ENCODE results near the gene ACVR1. TPM values are rescaled to one million over a fixed set of nuclear protein-coding genes. Genes with fewer than 3 reads are reported as not detected.

ACVR1 gene
- total and polyA plus RNA-seq, 2 donors (not counting 1 experiment from before 2014, with no cell fraction given): 42.9 to 72.1 TPM

DNA sequence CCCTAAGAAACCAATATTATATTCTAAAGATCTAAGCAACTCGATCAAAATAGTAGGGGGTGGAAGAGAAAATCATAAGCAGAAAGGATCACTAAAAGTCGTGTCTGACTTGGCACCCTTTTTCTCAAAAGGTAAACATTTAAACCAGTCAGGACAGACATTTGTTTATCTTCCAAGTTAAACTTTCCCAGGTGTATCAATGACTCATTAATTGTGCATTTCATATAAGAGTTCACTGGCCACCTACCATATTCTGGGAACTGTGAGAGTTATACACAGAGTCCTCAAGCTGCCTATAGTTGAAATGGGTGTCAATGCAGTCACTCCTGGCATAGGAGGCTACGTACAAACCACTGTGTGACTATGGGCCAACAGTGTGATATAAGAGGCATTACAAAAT is 4.8 kb upstream of the ACVR1 start:
- TF ChIP-seq, protein P1, sequence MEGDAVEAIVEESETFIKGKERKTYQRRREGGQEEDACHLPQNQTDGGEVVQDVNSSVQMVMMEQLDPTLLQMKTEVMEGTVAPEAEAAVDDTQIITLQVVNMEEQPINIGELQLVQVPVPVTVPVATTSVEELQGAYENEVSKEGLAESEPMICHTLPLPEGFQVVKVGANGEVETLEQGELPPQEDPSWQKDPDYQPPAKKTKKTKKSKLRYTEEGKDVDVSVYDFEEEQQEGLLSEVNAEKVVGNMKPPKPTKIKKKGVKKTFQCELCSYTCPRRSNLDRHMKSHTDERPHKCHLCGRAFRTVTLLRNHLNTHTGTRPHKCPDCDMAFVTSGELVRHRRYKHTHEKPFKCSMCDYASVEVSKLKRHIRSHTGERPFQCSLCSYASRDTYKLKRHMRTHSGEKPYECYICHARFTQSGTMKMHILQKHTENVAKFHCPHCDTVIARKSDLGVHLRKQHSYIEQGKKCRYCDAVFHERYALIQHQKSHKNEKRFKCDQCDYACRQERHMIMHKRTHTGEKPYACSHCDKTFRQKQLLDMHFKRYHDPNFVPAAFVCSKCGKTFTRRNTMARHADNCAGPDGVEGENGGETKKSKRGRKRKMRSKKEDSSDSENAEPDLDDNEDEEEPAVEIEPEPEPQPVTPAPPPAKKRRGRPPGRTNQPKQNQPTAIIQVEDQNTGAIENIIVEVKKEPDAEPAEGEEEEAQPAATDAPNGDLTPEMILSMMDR (conservative IDR thresholded peaks at IDR 0.05 in 1 of 2, IDR thresholded peaks at IDR 0.05 in 1 of 2; ENCODE audit: low read depth in 1 of 2, low read length in 2 of 2): no peak
- TF ChIP-seq EZH2 (IDR thresholded peaks at IDR 0.05; ENCODE audit: low read length, missing control alignments): no peak
- Histone ChIP-seq H3K79me2 (ENCODE audit: control insufficient read depth, insufficient read depth, low read length) (no peaks in the 10 kb centered on the region), H3K27ac (ENCODE audit: insufficient read depth, low read length) (no peak overlapping the region), H3K9ac (ENCODE audit: insufficient read depth, low read length) (no peak overlapping the region), H4K20me1 (ENCODE audit: control insufficient read depth, extremely low read depth, insufficient read depth, low read length) (no peaks in the 10 kb centered on the region), H3K27me3 (ENCODE audit: control insufficient read depth, insufficient read depth, low read length) (no peaks in the 10 kb centered on the region), H3K4me2 (ENCODE audit: extremely low read depth, insufficient read depth, low read length) (no peak overlapping the region), H3K9me3 (ENCODE audit: control insufficient read depth, insufficient read depth, low read depth, low read length) (no peaks in the 10 kb centered on the region), H3K4me3 (replicated peaks in 1 of 4; ENCODE audit: control extremely low read depth in 1 of 4, insufficient read depth in 1 of 4, low read depth in 3 of 4, low read length in 4 of 4) (no peak overlapping the region), H2AFZ (ENCODE audit: low read length) (no peak overlapping the region), H3K4me1 (ENCODE audit: control insufficient read depth, extremely low read depth, insufficient read depth, low read length) (no peaks in the 10 kb centered on the region), H3K36me3 (ENCODE audit: control insufficient read depth, insufficient read depth, low read length) (no peaks in the 10 kb centered on the region)
- DNase-seq (ENCODE audit: low read depth in 2 of 2): no peak

DNA sequence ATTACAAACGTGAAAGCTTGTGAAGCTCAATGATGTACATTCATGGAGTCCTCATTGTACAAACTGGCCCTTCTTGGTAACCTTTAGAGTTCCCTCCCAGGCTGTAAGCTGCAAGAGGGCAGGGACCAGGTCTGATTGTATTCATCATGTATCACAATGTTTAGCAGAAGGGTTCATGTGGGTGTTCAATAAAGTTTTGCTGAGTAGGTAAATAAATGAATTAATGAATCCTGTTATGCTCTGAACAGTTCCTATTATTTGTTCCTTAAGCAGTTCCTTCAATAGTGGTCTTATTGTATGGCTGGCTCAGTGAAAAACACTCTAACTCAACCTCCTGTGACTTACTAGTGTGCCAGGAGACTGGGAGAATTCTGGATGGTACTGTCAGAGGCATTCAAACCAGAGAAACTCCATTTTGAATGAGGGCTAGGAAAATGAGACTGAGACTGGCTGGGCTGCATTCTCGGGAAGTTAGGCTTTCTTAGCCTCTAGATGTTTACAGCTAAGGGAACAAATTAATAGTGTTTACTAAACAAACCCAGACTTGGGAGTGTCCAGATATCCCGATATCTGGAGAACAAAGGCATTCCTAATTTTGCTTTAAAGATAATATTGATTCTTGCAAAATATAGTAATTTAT is 1.8 kb upstream of the ACVR1 start:
- H3K36me3 ChIP-seq (ENCODE audit: control insufficient read depth, insufficient read depth, low read length): no peaks in the 10 kb centered on the region
- H3K27ac ChIP-seq (ENCODE audit: insufficient read depth, low read length): no peak overlapping the region
- no peak overlapping the region for H2AFZ ChIP-seq (ENCODE audit: low read length)
- H3K27me3 ChIP-seq (ENCODE audit: control insufficient read depth, insufficient read depth, low read length): no peaks in the 10 kb centered on the region
- H3K9me3 ChIP-seq (ENCODE audit: control insufficient read depth, insufficient read depth, low read depth, low read length): no peaks in the 10 kb centered on the region
- peaks cover 18% of the 10 kb centered on the region for H3K79me2 ChIP-seq (ENCODE audit: control insufficient read depth, insufficient read depth, low read length)
- H4K20me1 ChIP-seq (ENCODE audit: control insufficient read depth, extremely low read depth, insufficient read depth, low read length): no peaks in the 10 kb centered on the region
- TF ChIP-seq, protein P1 (conservative IDR thresholded peaks at IDR 0.05 in 1 of 2, IDR thresholded peaks at IDR 0.05 in 1 of 2; ENCODE audit: low read depth in 1 of 2, low read length in 2 of 2): no peak
- no peak for TF ChIP-seq EZH2 (IDR thresholded peaks at IDR 0.05; ENCODE audit: low read length, missing control alignments)
- H3K4me2 ChIP-seq (ENCODE audit: extremely low read depth, insufficient read depth, low read length): no peak overlapping the region
- no peak overlapping the region for H3K9ac ChIP-seq (ENCODE audit: insufficient read depth, low read length)
- H3K4me1 ChIP-seq (ENCODE audit: control insufficient read depth, extremely low read depth, insufficient read depth, low read length): peaks cover 4% of the 10 kb centered on the region
- no peak overlapping the region for H3K4me3 ChIP-seq (replicated peaks in 1 of 4; ENCODE audit: control extremely low read depth in 1 of 4, insufficient read depth in 1 of 4, low read depth in 3 of 4, low read length in 4 of 4)
- no peak for DNase-seq (ENCODE audit: low read depth in 2 of 2)

DNA sequence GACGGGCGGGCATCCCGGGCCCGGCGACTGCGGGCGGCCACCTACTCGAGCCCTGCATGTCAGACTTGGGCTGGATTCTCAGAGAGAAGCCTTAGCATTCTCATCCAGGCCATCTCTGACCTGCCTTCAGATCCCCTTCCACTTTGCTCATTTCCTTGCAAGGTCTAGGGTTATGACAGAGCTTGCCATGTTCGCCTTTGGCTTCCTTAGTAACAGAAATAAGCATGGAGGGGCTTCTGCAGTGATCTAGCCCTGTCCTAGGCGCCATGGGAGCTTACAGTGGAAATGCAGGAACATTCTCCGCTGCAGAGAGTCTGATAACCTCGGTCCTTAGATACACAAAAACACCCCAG is 632 bp upstream of the ACVR1 start:
- H3K79me2 ChIP-seq (ENCODE audit: control insufficient read depth, insufficient read depth, low read length): peaks cover 29% of the 10 kb centered on the region
- no peaks in the 10 kb centered on the region for H3K27me3 ChIP-seq (ENCODE audit: control insufficient read depth, insufficient read depth, low read length)
- H4K20me1 ChIP-seq (ENCODE audit: control insufficient read depth, extremely low read depth, insufficient read depth, low read length): no peaks in the 10 kb centered on the region
- peak overlapping the region; percentile 63 for H3K27ac ChIP-seq (ENCODE audit: insufficient read depth, low read length)
- H3K9ac ChIP-seq (ENCODE audit: insufficient read depth, low read length): peak overlapping the region; percentile 70
- TF ChIP-seq, protein P1 (conservative IDR thresholded peaks at IDR 0.05 in 1 of 2, IDR thresholded peaks at IDR 0.05 in 1 of 2; ENCODE audit: low read depth in 1 of 2, low read length in 2 of 2): no peak
- TF ChIP-seq EZH2 (IDR thresholded peaks at IDR 0.05; ENCODE audit: low read length, missing control alignments): no peak
- no peaks in the 10 kb centered on the region for H3K36me3 ChIP-seq (ENCODE audit: control insufficient read depth, insufficient read depth, low read length)
- peak overlapping the region; percentile 98 for H2AFZ ChIP-seq (ENCODE audit: low read length)
- peaks cover 6% of the 10 kb centered on the region for H3K4me1 ChIP-seq (ENCODE audit: control insufficient read depth, extremely low read depth, insufficient read depth, low read length)
- H3K4me3 ChIP-seq (replicated peaks in 1 of 4; ENCODE audit: control extremely low read depth in 1 of 4, insufficient read depth in 1 of 4, low read depth in 3 of 4, low read length in 4 of 4): peak overlapping the region; percentile 64 to 78 (median 70)
- H3K9me3 ChIP-seq (ENCODE audit: control insufficient read depth, insufficient read depth, low read depth, low read length): no peaks in the 10 kb centered on the region
- peak overlapping the region; percentile 95 for H3K4me2 ChIP-seq (ENCODE audit: extremely low read depth, insufficient read depth, low read length)
- DNase-seq (ENCODE audit: low read depth in 2 of 2): peak in 1 of 2 donors; percentile 22
